ENCODE measurements around the gene SH3PXD2B.

The SH3PXD2B gene

GRCh38 chr5:172466062-172466461 lies 11.7 kb upstream of the SH3PXD2B start:
- TF ChIP-seq CTCF (conservative IDR thresholded peaks at IDR 0.05; ENCODE audit: low read depth, low read length): no peak
- no peak overlapping the region for H3K4me3 ChIP-seq (ENCODE audit: low read depth, low read length)
- no peak for DNase-seq (ENCODE audit: low read depth)

DNA sequence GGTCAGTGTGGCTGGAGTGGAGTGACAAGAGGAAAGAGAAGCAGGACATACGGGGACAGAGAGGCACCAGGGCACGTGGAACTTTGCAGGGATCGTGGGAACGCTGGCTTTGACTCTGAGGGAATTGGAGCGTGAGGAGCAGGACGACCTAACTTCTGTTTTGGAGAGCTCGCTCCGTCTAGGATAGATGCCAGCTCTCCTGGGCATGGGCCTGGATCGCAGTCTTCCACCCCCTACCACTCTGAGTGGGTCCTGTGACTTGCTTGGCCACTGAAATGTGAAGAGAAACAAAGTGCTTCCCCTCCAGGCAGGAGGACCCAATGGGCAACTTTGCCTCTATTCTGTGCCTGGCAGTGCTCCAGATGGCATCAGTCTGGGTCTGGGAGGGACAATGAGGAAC lies 8.7 kb upstream of the SH3PXD2B start:
- no peak for TF ChIP-seq CTCF (conservative IDR thresholded peaks at IDR 0.05; ENCODE audit: low read depth, low read length)
- DNase-seq (ENCODE audit: low read depth): no peak

DNA sequence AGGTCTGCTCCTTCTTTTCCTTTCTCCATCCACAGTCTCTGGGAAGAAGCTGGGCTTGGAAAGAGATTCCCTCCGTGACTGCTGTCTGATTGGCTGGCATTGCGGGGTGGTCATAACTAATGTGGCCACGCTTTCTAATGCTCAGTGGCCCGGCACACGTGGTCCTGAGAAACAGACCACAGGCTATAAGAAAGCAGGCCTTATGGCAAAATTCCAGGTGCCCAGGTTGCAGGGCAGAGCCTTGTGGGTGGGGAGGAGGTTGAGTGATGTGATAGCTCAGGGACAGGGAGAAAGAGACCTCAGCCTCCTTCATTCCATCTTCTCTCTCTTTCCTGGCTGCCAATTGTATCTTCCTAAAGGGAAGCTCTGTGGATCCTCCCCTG lies 5.4 kb upstream of the SH3PXD2B start:
- DNase-seq (ENCODE audit: low read depth): no peak
- no peak for TF ChIP-seq CTCF (conservative IDR thresholded peaks at IDR 0.05; ENCODE audit: low read depth, low read length)

More for the DNA sequence above, 8.7 kb upstream of the SH3PXD2B start:
- H3K4me3 ChIP-seq (ENCODE audit: low read depth, low read length): no peak overlapping the region

DNA sequence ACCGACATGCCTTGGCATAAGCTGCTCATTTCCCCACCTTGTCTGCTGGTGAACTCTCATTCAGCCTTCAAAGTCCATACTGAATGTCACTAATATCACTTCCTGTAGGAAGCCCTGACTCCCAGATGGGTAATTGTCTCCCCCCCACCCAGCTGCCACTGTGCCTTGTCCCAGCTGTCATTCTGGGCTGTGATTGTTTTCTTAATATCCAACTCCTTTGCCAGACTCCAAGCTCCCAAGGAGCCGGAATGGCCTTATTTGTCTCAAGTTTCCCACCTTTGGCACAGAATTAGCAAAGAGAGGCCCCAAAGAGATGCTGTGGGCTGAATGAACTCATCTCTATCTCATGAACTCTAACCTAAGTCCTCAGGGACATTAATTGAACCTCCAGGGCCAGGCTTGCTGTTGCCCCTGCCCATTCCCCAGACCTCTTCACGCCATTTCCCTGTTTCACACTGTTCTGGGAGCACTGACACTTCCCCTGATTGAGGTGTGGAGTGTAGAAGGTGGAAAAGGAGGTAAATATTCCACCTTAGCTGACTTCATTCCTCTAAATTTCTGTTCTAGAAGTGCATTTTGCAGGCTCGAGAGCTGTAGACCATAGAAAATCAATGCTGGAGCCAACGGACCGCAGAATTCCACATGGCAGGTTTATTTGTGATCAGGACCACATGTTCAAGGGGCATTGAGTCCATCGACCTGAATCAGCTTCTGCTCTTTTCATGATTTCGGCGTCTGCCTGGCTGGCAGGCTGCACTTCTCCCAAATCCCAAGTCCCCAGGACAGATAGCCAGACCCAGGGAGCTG lies 4.9 kb upstream of the SH3PXD2B start:
- DNase-seq (ENCODE audit: low read depth): no peak
- TF ChIP-seq CTCF (conservative IDR thresholded peaks at IDR 0.05; ENCODE audit: low read depth, low read length): no peak
- no peak overlapping the region for H3K4me3 ChIP-seq (ENCODE audit: low read depth, low read length)

More for the DNA sequence above, 5.4 kb upstream of the SH3PXD2B start:
- H3K4me3 ChIP-seq (ENCODE audit: low read depth, low read length): no peak overlapping the region

- no peak for TF ChIP-seq CTCF (conservative IDR thresholded peaks at IDR 0.05; ENCODE audit: low read depth, low read length)
- no peak for DNase-seq (ENCODE audit: low read depth)
- no peak overlapping the region for H3K4me3 ChIP-seq (ENCODE audit: low read depth, low read length)
Observed at GRCh38 chr5:172456076-172456722, 1.9 kb upstream of the SH3PXD2B start.

GRCh38 chr5:172455511-172456061 lies 1.3 kb upstream of the SH3PXD2B start:
- no peak overlapping the region for H3K4me3 ChIP-seq (ENCODE audit: low read depth, low read length)

More at GRCh38 chr5:172455511-172456061, 1.3 kb upstream of the SH3PXD2B start:
- no peak for TF ChIP-seq CTCF (conservative IDR thresholded peaks at IDR 0.05; ENCODE audit: low read depth, low read length)
- no peak for DNase-seq (ENCODE audit: low read depth)
